Loucy (cell line): ENCODE results near the gene NCBP1.

Experiments
- CTCF ChIP-seq: fragments of 200-600 bp; sonication (generic); conservative IDR thresholded peaks from 2 replicates; pipeline ENCODE4 v1.5.1; 2014; ENCODE audit warnings: mild to moderate bottlenecking, antibody characterized with exemption, low read length
- EZH2phosphoT487 ChIP-seq: fragments of 200-600 bp; IDR thresholded peaks from 2 replicates; pipeline ENCODE4 v1.6.1; 2018; ENCODE audit warnings: antibody characterized with exemption, mild to moderate bottlenecking, moderate library complexity, borderline replicate concordance

- TF ChIP-seq CTCF = no peak
- no peak for TF ChIP-seq EZH2phosphoT487
Observed at GRCh38 chr9:97604901-97605645, 28.5 kb upstream of the NCBP1 start.
